Activated CD4-positive, alpha-beta T cell treated with anti-CD3 and anti-CD28 coated beads, Interleukin-2, amount 50 U/mL, for 24 hours (primary cell): ENCODE results near the gene SNX18.

Experiments used
- DNase-seq, 2 donors: peaks; one replicate each; pipeline ENCODE4 v3.0.0-alpha.2; 2020; ENCODE audit warnings: low read depth in 1 of 2, low spot score in 1 of 2

Gene SNX18

DNA sequence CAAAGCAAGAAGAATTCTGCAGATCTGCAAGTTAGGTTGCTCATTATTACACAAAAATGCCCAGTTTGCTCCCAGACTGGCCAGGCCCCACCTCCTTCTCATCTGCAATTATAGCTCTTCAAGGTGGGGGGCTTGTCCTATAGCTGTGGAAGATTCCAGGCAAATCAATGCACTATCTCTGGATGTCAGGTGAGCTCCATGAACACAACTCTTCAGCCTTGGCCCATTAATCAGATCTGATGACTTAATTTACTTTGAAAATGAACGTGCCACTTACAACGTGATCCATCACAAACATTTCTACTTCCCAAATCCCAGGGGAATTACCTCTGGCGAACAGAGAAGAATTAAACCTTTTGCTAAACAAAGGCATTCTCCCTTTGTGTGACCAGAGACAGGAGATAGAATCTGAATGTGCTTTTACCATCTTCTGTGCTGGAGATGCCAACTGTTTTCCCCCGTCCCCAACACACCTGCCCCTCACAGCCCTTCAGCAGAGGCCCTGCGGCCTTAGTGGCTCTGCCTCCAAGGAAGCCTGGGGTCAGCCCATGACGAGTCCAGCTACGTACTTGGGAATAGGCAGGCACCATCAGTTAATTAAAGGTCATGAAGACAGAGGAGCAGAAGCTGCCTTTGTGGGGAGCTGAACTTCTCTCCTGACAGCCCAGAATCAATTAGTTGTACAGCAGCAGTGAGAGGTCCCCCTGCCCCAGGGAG lies 60.5 kb downstream of the SNX18 start:
- DNase-seq: no peak

DNA sequence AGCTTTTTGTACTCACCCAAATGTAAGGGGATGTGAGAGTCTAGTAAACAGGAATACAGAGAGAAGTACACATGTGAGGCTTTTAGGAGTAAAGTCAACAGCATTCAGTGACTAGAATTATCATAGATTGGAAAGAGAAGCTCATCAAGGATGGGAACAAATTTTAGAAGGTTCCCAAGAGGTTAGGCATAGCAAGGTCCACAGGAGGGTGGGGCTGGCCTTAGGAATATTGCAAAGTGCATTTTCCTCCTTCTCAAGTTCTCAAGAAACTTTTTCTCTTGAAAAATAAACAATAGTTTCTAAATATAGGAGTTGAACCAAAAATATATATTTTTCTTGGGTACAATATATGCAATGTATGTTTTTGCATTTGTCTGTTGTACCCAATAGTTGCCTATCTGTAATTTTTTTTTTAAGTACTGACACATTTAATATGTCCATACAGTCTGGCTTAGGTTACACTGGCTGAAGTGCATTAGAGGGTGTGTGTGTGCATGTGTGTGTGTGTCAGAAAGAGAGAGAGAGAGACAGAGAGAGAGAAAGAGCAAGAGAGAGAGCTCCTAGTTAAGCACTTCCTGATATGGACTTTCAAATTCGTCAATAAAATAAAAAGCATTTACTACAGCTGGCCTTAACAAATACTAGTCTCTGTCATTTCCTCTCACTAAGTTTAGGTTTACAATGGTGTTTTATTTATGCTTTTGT lies 62.2 kb downstream of the SNX18 start:
- no peak for DNase-seq

DNA sequence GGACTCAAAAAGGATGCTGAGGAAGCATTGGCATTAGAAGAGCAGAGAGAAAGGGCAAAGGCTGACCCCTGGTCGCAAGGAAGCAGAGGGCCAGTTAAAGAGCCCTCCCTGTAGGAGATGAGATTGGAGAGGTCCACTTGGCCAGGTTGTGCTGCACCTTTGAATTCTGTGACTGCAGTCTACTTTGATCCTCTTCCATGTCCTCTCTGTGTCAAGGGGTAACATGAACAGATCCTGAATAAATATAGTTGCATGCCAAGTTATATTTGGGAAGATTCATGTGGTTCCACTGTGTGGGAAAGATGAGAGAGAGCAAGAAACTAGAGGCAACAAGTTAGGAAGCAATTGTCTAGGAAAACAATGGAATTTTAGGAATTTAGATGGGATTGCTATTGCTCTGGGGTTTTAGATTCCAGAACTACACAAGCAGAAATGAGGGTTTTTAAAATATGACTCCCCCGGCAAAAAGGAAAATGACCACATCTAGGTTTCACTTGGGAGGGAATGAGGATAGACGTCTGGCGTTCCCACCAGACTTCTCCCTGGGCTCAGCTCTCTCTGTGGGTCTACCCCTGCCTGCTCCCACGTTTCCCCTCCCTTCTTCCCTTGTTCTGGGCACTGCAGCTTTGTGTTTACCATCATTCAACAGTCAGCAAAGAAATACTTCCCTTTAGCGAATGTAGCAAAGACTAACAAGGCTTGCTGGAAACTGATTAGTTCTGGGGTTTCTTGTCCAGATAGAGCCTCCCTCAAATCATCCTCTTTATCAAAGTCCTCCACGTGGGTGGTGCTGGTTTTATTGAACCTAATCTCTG lies 63.6 kb downstream of the SNX18 start:
- no peak for DNase-seq

DNA sequence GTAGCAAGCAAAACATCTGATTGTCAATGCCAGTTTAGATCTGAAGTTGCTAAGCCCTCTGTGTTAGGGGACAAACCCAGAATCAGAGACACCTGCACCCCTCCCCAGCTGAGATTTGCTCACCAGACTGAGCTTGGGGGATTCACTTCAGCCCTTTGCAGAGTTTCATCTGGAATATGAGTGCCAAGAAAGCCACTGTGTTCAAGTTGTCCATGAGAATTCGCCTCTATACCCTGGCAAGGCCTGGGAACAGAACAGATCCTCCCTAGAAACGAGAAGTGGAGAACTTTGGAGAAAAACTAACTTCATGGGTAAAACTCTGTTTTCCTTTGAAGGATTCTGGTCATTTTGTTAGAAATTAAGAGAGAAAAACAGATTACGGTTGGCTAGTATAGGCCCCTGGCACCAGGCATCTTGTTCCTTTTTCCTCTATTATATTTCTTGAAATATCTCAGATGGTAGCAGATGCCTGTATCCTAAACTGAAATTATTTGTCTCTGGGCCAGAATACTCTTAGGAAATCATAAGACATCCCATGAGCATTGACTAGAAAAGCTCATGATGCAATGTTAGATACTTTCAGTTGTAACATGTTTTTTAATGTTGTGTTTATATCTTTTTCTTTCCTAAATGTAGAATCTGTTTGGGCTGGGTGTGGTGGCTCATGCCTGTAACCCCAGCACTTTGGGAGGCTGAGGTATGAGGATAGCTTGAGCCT lies 64.4 kb downstream of the SNX18 start:
- no peak for DNase-seq

DNA sequence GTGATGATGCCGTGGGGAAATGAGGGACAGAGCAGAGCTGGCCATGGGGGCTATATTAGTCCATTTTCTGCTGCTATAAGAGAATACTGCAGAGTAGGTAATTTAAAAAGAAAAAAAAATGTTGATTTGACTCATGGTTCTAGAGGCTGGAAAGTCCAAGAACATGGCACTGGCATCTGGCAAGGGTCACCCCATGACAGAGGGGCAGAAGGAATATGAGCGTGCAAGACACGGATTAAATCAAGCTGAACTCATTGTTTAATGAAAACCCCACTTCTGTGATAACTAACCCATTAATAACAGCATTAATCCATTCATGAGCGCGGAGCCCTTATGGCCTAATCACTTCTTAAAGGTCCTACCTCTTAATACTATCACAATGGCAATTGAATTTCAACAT lies 68.8 kb downstream of the SNX18 start:
- no peak for DNase-seq

DNA sequence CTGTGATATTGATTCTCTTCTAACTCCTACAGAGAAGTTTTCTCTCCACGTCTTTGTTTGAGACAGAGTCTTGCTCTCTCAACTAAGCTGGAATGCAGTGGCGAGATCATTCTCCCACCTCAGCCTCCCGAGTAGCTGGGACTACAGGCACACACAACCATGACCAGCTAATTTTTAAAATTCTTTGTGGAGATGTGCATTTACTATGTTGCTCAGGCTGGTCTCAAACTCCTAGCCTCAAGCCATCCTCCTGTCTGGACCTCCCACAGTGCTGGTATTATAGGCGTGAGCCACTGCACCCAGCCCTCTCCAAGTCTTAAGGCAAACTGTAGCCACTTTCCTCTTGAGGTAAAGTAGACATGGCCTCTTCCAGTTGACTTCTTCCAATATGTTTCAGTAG lies 72.2 kb downstream of the SNX18 start:
- no peak for DNase-seq

DNA sequence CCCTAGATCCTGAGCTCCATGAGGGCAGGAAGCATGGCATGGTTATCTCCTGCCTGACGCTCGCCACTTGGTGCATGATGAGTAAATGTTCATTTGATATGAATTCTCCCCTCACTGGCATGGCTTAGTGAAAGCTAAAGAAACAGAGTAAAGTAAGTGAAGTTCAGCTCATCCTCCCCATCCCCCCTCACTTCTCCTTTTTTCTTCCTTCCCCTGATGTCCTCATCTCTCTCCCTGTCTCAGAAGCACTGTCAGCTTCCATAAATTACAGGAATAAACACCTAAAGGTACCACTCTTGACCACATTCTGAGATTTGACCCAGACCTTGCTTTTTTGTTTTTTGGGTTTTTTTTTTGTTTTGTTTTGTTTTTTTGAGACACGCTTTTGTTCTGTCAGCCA lies 73.3 kb downstream of the SNX18 start:
- no peak for DNase-seq

DNA sequence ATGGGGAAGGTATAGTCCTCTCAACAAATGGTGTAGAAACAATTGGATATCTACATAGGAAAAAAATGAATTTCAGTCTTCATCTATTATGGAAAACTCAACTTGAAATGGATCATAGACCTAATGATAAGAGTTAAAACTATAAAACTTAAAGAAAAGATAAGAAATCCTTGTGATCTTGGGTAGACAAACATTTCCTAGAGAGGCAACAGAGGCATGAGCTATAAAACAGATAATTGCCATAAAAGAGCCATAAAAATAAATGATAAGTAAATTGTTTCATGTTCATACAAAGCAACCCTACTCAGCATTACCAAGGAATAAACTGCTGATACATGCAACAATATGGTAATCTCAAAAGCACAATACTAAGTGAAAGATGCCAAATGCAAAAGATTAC lies 76.2 kb downstream of the SNX18 start:
- DNase-seq: no peak

DNA sequence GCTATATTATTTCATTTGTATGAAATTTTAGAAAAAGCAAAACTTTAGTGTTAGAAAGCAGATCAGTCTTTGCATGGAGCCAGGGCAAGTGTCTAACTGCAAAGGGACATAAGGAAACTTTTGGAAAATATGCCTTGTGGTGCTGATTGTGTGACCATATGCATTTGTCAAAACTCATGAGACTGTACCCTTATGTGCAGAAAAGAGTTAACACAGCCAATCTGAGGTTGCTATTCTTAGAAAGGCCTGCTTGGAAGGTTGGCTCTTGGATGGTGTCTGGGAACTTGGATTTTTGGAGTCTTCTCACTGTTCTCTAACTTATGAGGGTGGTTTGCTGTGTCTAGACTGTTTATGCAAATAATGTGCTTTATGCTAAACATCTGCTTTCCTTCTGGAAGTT lies 76.6 kb downstream of the SNX18 start:
- DNase-seq: no peak

DNA sequence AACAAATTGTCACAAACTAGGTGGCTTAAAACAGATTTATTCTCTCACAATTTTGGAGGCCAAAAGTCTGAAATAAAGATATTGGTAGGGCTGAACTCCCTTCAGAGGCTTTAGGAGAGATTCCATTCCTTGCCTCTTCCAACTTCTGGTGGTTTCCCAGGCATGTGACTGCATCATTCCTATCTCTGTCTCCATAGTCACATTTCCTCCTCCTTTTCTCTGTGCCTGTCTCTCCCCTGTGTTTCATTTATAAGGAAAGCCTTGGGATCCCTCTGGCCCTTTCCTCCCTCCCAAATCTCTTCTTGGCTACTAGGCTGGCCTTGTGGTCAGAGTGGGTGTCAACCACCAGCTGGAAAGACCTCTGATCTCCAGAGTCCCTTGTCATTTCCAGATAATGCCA lies 78.2 kb downstream of the SNX18 start:
- no peak for DNase-seq
